WERI-Rb-1 (cell line): ENCODE measurements around the gene PROZ.

Source experiments
- DNase-seq: peaks from one replicate; pipeline ENCODE4 v3.0.0-alpha.2; 2020
- H3K27ac ChIP-seq: fragments of 250-450 bp; sonication (Bioruptor Pico); 2 replicates; pipeline ENCODE4 v1.5.1; 2020; ENCODE audit warnings: mild to moderate bottlenecking, moderate library complexity
- H3K27me3 ChIP-seq: fragments of 250-450 bp; sonication (Bioruptor Pico); 2 replicates; pipeline ENCODE4 v1.5.1; 2021; ENCODE audit warnings: mild to moderate bottlenecking, low read depth, moderate library complexity; ENCODE audit not compliant: insufficient read depth, severe bottlenecking
- H3K36me3 ChIP-seq: fragments of 250-450 bp; sonication (Bioruptor Pico); 2 replicates; pipeline ENCODE4 v1.5.1; 2020; ENCODE audit warnings: mild to moderate bottlenecking, moderate library complexity
- H3K4me3 ChIP-seq: 2 replicates; pipeline ENCODE4 v1.5.1; 2011; ENCODE audit warnings: low read depth, mild to moderate bottlenecking, control low read depth, low read length
- H3K9me3 ChIP-seq: fragments of 250-450 bp; sonication (Bioruptor Pico); 2 replicates; pipeline ENCODE4 v1.5.1; 2021; ENCODE audit warnings: mild to moderate bottlenecking, moderate library complexity; ENCODE audit not compliant: severe bottlenecking
- CTCF ChIP-seq: IDR thresholded peaks from 2 replicates; pipeline ENCODE4 v1.5.1; 2011; ENCODE audit warnings: low read depth, mild to moderate bottlenecking, control low read depth, inconsistent platforms, low read length

The PROZ gene

GRCh38 chr13:113153810-113154748, 4.4 kb upstream of the PROZ start:
- DNase-seq: peak; percentile 64
- Histone ChIP-seq H3K4me3 (peak overlapping the region; percentile 42), H3K9me3 (peaks cover 4% of the 10 kb centered on the region), H3K36me3 (no peaks in the 10 kb centered on the region), H3K27ac (peak overlapping the region; percentile 45), H3K27me3 (no peaks in the 10 kb centered on the region)
- no peak for TF ChIP-seq CTCF

GRCh38 chr13:113155201-113155600, 3.2 kb upstream of the PROZ start:
- TF ChIP-seq CTCF: 0 out of 2 replicates have a peak, but pooled peaks have one; percentile 1
- Histone ChIP-seq H3K4me3 (no peak overlapping the region), H3K9me3 (peaks cover 4% of the 10 kb centered on the region), H3K27me3 (no peaks in the 10 kb centered on the region), H3K27ac (no peak overlapping the region), H3K36me3 (no peaks in the 10 kb centered on the region; the same call in 1 of the 2 replicates)
- DNase-seq: no peak

- no peak for TF ChIP-seq CTCF
- Histone ChIP-seq H3K4me3 (no peak overlapping the region), H3K27me3 (no peaks in the 10 kb centered on the region), H3K27ac (no peak overlapping the region), H3K9me3 (peaks cover 4% of the 10 kb centered on the region), H3K36me3 (no peaks in the 10 kb centered on the region; the same call in 1 of the 2 replicates)
- no peak for DNase-seq
These were observed 2.3 kb upstream of the PROZ start for GRCh38 chr13:113155982-113156655.

GRCh38 chr13:113157206-113157928, 1.1 kb upstream of the PROZ start:
- no peak for DNase-seq
- Histone ChIP-seq H3K4me3 (no peak overlapping the region), H3K36me3 (no peaks in the 10 kb centered on the region; the same call in 1 of the 2 replicates), H3K27ac (no peak overlapping the region), H3K27me3 (no peaks in the 10 kb centered on the region), H3K9me3 (peaks cover 4% of the 10 kb centered on the region)
- TF ChIP-seq CTCF: no peak

- H3K36me3 ChIP-seq: no peaks in the 10 kb centered on the region; the same call in 1 of the 2 replicates
- H3K27ac ChIP-seq: no peak overlapping the region
- DNase-seq: no peak
- H3K4me3 ChIP-seq: no peak overlapping the region
- H3K9me3 ChIP-seq: peaks cover 4% of the 10 kb centered on the region
- no peak for TF ChIP-seq CTCF
- no peaks in the 10 kb centered on the region for H3K27me3 ChIP-seq
These were observed 498 bp downstream of the PROZ start for GRCh38 chr13:113158946-113159345.
